ENCODE results near the gene ART5.
"Not testable (repeated sequence)": the region's sequence is repeated elsewhere in the genome, so short reads cannot be mapped to it uniquely, and the experiment has no call there.

ART5 gene

GRCh38 chr11:3617990-3618389, 23.8 kb downstream of the ART5 start:
- DNase-seq (ENCODE audit: low read depth): no peak

- no peak for DNase-seq (ENCODE audit: low read depth)
Observed at GRCh38 chr11:3616721-3617460, 24.9 kb downstream of the ART5 start.

- DNase-seq (ENCODE audit: low read depth): no peak
Observed at GRCh38 chr11:3615998-3616397, 25.8 kb downstream of the ART5 start.

GRCh38 chr11:3614742-3615171, 27.0 kb downstream of the ART5 start:
- peak; percentile 11 for DNase-seq (ENCODE audit: low read depth)

- no peak for DNase-seq (ENCODE audit: low read depth)
Observed at GRCh38 chr11:3613998-3614741, 27.6 kb downstream of the ART5 start.

- DNase-seq (ENCODE audit: low read depth): no peak
Observed at GRCh38 chr11:3611976-3612678, 29.7 kb downstream of the ART5 start.

GRCh38 chr11:3610846-3611245, 30.9 kb downstream of the ART5 start:
- DNase-seq (ENCODE audit: low read depth): no peak

GRCh38 chr11:3609416-3610265, 32.2 kb downstream of the ART5 start:
- DNase-seq (ENCODE audit: low read depth): no peak

GRCh38 chr11:3605771-3606203, 36.0 kb downstream of the ART5 start:
- DNase-seq (ENCODE audit: low read depth): no peak

- no peak for DNase-seq (ENCODE audit: low read depth)
Observed at GRCh38 chr11:3605283-3605662, 36.5 kb downstream of the ART5 start.

GRCh38 chr11:3604167-3604566, 37.6 kb downstream of the ART5 start:
- DNase-seq (ENCODE audit: low read depth): no peak

- DNase-seq (ENCODE audit: low read depth): not testable (repeated sequence)
Observed at GRCh38 chr11:3600201-3600600, 41.6 kb downstream of the ART5 start.

- DNase-seq (ENCODE audit: low read depth): not testable (repeated sequence)
Observed at GRCh38 chr11:3597743-3598142, 44.0 kb downstream of the ART5 start.

GRCh38 chr11:3591326-3591725, 50.5 kb downstream of the ART5 start:
- DNase-seq (ENCODE audit: low read depth): not testable (repeated sequence)

GRCh38 chr11:3590193-3590592, 51.6 kb downstream of the ART5 start:
- DNase-seq (ENCODE audit: low read depth): not testable (repeated sequence)

GRCh38 chr11:3588776-3589175, 53.0 kb downstream of the ART5 start:
- DNase-seq (ENCODE audit: low read depth): not testable (repeated sequence)
